GM19397 (cell line): Measurements from ENCODE around the gene UBE2J2.

ENCODE experiments used
- ATAC-seq: cut with Tn5 transposase; IDR thresholded peaks from one replicate; pipeline ENCODE4 v1.9.1; 2021; ENCODE audit warnings: mild to moderate bottlenecking, moderate library complexity; ENCODE audit not compliant: unreplicated experiment

UBE2J2 gene

GRCh38 chr1:1282998-1283397 lies 9.3 kb upstream of the UBE2J2 start:
- no peak for ATAC-seq

- ATAC-seq: no peak
Observed at GRCh38 chr1:1281533-1282321, 8.1 kb upstream of the UBE2J2 start.

- no peak for ATAC-seq
Observed at GRCh38 chr1:1280782-1281481, 7.3 kb upstream of the UBE2J2 start.

DNA sequence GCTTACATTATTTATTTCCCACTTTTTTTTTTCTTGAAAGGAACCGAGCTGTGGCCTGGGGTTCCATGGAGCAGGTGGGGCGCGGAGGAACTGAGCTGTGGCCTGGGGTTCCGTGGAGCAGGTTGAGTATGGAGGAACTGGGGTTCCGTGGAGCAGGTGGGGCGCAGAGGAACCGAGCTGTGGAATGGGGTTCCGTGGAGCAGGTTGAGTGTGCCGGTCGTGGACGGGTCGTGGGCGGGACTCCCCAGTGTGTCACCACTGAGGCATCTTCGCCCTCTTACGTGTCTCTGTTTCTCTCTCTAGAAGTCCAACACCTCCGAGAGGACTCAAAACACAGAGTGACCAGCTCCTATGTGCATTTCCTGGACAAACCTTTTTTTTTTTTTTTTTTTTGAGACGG lies 5.4 kb upstream of the UBE2J2 start:
- ATAC-seq: no peak

- no peak for ATAC-seq
Observed at GRCh38 chr1:1278620-1279019, 5.0 kb upstream of the UBE2J2 start.

DNA sequence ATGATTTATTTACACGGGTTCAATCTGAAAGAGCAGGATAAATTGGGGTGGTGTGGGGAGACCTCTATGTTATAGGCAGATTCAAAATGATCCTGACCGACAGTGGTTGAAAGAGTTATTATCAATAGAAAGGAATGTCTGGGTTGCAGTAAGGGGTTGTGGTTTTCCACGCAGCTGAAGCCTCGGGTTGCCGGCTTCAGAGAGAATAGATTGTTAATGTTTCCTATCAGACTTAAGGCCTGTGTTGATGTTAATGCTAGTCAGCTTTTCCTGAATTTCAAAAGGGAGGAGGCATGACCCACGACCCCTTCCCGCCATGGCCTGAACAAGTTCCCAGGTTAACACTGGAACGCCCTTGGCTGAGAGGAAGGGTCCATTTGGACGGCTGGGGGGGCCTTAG lies 2.2 kb upstream of the UBE2J2 start:
- ATAC-seq: no peak

DNA sequence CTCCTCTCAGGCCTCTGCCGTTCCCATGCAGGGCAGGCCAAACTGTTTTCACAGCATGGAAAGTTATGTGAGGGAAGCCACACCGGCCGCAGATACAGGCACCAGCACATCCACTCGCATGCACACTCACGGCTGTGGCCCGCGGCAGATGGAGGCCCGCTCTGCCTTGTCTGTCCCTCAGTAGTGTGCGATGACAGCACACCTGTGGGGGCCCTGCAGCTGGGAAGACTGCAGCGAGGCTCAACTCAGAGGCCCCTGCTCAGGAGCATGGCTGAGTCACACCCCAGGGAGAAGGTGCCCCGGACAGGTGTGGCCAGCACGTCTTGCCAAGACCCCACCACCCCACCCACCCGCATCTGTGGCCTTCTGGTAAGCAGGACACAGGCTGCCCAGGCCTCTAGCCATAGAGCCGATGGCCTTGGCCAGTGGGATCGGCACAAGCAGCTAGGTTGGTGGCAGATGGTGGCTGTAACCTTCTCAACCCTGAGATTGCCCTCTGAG lies 1.3 kb upstream of the UBE2J2 start:
- no peak for ATAC-seq

DNA sequence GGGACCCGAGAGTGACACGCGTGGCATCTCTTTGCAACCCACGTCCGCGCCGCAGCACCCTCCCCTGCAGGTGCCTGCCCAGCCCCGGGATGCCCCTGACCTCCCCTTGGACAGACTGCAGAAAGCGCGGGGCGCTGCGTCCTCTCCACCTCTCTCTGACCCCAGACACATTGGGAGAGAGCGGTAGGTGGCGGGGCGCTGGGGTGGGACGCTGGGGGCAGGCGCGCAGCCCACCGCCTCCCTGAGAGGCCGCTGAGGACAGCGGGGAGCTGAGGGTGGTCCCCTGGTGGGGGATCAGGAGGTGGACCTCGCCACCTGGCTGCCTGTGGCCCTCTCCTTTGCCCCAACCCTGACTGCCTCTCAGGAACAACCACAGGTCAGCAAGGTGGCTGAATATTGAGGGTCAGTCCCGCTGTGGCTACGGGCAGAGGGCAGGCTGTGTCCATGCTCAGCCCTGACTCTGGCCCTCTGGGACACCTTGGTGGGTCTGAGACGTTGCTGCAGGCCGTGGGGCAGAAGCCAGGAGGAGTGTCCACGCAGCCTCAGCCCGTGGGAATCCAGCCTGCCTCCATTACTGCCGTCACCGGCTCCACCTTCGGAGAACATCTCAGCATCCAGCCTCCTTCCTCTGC lies 761 bp upstream of the UBE2J2 start:
- no peak for ATAC-seq

GRCh38 chr1:1273209-1273511 lies 494 bp downstream of the UBE2J2 start:
- ATAC-seq: peak; percentile 25

- no peak for ATAC-seq
Observed at GRCh38 chr1:1272341-1273208, 1.1 kb downstream of the UBE2J2 start.

DNA sequence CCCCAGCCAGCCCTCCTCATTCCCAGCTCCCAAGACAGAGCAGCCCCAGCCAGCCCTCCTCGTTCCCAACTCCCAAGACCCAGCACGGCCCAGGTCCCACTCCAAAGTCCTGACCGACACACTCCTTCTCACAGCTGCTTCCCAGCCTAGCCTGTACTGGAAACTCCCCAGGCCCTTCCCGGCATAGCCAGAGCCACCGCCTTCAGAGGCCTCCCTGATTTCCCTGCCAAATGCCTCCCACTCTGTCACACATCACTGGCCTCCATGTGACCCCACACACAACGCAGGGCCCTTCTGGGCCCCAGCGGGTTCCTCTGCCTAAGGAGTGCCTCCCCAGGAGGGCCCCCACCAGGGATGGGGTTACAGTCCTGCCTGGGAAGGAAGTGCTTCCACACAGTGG lies 2.8 kb downstream of the UBE2J2 start:
- no peak for ATAC-seq

DNA sequence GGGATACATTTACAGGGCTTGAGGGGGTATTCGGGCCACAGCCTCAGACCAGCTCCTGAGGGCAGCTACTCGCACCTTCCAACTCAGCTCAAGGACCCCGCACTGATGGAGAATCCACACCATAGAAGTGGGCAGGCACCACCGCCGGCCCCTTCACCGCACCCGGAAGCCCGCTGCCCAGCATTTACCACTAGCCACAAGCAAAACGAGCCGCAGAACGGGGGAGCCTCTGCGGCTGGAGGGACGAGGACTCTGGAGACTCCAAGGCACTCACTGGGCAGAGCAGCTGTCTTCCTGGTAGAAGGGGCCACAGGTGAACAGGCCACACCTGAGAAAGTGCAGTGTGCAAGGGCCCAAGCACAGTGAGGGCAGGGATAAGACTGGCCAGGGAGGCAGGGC lies 5.4 kb downstream of the UBE2J2 start:
- ATAC-seq: no peak

- ATAC-seq: no peak
Observed at GRCh38 chr1:1267488-1268283, 6.0 kb downstream of the UBE2J2 start.

DNA sequence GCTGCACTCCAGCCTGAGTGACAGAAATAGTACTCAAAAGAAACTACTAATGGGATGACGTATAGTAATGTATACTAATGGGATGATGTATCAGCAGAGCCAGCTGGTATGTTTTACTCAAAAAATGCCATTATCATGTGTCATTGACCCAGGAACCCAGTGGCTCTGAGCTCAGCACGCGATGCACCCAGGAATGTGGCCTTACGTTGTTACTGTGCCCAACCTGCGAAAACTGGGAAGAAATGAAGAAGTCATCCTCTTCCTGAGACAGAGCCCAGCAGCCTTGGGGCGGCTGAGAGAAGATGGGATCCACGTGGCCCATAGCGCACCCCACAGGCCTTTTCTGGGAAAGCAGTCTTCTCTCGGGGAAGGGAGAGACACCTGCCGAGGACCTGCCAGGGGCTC lies 8.8 kb downstream of the UBE2J2 start:
- ATAC-seq: no peak

DNA sequence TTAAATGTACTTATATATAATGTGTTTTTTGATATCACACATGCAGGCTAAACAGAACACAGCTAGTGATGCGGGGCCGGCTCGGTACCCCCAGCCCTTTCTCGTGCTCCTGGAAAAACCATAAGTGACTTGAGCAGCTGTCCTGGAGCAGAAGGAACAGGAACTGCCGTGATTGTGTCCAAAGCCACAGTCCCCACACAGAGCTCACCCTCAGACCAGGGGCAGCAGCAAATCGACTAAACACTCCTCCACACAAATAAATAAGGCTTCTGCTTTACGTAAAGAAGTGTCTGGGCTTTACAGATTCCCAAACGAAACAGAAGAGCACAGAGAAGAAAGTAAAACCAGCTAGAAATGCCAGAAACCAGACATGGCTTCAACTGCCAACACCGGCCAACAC lies 9.6 kb downstream of the UBE2J2 start:
- ATAC-seq: no peak

GRCh38 chr1:1262758-1263157 lies 10.9 kb downstream of the UBE2J2 start:
- ATAC-seq: no peak

GRCh38 chr1:1262071-1262470 lies 11.6 kb downstream of the UBE2J2 start:
- no peak for ATAC-seq

DNA sequence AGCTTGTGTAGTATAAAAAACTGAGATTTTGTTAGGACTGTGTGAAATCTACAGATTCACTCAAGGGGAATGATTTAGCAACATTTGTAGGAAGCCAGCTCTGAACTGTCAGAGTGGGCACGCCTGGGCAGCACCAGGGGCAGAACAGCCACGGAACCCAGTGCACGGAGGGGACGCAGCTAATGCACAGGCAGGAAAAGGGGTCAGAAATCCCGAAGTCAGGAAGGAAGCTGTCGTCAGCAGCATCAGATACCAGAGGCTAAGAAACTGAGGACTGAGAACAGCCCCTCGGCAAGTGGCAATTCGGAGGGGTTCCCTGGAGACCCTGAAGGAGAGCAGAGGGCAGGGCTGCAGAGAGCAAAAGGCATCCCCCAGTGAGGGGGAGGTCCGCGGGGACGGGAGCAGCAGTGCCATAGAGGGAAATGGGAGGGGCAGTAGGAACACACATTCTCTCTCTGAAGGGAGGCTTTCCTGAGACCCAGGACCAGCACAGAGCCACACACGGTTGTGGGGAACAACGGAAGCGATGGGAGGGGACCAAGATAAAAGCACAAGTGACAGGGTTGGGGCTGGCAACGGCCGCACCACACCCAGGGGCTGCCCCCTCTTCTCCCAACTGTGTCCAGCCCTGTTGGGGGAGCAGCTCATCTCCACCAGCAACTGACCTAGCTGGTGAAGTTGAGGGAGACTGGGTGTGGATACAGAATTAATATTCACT lies 12.7 kb downstream of the UBE2J2 start:
- no peak for ATAC-seq

DNA sequence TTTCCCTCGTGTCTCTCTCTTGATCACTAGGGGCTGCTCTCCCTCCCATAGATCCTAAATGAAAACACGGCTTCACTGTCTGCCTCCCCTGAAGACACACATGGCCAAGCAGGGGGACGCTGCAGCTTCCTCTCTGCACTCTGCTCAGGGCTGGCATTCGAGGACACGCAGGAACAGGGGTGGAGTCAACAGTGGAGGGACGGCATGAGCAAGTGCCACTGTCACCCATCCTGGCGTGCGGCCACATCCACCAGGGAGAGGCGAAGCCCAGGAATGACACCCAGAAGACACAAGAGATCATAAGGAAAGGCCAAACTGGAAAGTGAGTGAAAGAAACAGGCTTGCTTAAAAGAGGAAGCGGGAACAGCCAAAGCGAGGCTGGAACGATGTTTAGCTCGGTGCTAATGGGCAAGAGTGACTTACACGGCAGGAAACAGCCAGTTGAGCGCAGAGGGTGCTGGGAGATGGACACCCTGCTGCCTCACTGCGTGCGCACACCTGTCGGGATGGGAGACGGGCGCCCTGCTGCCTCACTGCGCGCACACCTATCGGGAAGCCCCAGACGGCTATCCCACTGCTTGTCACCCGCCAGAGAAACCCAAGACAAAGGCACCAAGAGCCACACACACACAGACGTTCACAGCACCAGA lies 13.6 kb downstream of the UBE2J2 start:
- ATAC-seq: no peak
